HG03039 (cell line): ENCODE results near the gene PTPRCAP.

ENCODE experiments used
- ATAC-seq: cut with Tn5 transposase; IDR thresholded peaks from one replicate; pipeline ENCODE4 v1.9.1; 2021; ENCODE audit warnings: mild to moderate bottlenecking, moderate library complexity; ENCODE audit not compliant: unreplicated experiment

The PTPRCAP gene

DNA sequence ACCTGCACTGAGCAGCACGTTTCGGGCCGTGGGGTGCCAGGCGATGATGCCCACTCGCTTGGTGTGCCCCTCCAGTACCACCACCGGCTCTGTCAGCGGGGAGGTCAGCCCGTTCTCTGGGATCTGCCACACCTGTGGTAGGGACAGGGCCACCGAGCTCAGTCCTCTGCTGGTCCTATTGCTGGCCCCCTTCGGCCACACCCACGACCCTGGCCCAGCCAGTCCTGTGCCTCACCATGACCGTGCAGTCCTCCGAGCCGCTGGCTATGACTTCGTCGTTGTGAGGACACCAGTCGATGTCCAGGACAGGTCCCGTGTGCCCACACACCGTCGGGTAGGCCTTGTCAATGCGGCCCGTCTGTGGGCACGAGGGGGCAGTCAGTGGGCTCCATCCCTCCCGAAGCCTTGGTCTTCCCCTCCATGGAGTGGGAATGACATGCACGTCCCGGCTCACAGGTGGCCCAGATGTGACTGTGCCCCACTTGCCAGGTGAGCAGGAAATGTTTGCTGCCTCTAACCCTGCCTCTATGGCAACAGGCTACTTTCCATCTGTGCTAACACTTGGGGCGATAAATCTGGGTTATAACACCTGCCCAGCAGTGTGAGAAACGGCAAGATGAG is 4.4 kb upstream of the PTPRCAP start:
- ATAC-seq = no peak

- no peak for ATAC-seq
These were observed 3.6 kb upstream of the PTPRCAP start for GRCh38 chr11:67441098-67441563.

DNA sequence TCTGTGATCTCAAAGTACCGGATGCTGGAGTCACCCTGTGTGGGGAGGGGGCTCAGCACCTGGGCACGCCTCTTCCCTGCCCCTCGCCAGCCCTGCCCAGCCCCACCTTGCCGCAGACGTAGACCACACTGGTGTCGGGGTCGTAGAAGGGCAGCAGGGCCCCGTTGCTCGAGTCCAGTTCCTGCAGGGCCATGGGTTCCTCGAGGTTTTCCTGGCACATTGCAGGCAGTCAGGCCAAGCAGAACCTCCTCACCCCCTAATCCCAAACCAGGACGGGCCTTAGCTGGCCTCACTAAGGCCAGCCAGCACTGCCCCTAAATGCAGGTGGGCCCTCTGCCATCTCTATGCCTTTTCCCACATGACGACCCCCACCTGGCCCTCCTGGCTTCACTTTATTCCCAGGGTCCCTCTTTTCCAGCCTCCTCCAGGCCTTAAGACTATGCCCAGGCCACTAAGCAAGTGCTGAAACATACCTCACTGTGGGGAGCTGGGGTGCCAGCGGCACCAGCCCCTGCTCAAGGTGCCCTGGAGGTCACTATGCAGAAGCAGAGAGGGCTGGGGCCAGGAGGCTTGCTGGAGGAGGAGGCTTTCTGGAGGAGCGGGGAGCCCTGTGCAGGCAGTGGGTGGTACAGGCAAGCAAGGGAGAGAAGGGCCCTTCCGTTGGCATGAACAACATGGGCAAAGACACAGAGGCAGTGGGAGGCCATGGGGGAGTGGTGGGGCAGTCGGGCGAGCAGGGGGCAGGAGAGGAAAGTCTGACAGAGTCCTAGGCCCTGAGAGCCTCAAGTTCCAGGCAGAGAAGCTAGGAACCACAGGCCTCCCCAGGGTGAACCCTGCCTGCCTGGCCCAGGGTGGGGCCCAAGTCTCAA is 3.0 kb upstream of the PTPRCAP start:
- ATAC-seq = no peak

DNA sequence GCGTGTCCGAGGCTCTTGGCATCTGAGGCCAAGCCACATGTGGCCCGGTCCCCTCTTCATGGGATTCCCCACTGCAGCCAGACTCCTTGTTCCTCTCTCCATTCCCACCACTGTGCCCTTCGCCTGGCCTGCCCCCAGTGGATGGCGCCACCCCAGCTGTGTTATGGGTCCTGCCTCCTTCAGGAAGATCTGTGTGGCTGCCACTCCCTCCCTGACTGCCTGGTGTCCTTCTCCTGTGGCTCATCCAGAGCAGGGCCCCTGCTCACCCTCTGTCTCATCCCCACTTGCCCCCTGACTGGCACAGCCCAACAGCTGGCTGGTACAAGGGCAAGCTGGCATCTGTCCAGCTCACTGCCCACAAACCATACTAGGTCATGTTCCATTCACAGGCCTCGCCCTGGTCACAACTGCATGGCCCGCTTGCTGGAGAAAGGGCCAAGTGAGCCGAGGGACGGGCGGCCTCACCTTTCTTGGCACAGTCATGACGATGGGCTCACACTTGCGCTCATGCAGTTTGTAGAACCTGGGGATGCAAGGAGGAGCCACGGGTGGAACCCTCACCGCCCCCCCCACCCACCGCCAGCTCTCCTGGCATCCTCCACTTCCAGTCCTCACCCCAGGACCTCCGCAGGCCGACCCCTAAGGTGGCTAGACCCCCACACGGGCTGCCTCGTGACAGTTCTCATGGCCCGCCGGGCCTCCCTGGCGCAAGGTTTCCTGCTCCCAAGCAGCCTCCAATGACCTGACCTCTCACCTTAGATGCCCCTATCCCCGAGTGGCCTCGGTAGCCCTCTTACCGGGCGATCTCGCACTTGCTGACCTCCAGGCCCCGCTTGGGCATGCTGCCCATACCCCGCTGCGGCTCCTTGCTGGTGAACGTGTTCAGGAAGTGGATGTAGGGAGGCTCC is 2.1 kb upstream of the PTPRCAP start:
- no peak for ATAC-seq

GRCh38 chr11:67438158-67438902 is 848 bp upstream of the PTPRCAP start:
- ATAC-seq = no peak

GRCh38 chr11:67437809-67438157 is 301 bp upstream of the PTPRCAP start:
- ATAC-seq = no peak

- ATAC-seq = no peak
These were observed 912 bp downstream of the PTPRCAP start for GRCh38 chr11:67436459-67437081.

DNA sequence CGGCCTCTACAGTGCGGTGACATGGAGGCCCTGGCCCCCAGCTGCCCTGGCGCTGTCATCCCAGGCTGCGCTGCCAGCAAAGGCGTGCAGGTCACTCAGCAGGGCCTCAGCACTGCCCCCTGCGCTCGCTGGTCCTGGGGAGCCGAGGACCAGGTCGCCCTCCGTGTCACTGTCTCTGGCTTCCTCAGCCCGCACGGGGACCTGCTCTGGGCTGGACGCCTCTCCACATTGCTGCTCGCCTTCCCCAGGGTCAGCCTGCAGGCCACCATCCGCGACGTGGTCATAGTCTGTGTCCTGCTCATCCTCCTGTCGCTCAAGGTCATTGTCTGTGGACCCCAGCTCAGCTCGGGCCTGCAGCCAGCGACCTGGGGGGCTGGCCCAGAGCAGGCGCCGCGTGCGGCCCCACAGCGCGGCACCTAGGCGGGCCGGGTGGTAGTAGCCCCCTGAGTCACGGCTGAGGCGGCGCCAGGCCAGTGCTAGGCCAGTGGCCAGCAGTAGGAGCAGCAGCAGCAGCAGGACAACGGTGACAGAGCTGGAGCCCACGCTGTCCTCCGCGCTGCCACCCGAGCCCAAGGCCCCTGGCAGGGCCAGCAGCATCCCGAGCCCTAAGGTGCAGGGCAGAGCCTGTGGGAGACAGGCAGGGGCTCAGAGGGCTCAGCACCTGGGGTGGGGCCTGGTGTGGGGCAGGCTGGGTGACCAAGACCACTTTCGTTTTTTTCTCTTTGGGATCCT is 1.6 kb downstream of the PTPRCAP start:
- no peak for ATAC-seq

DNA sequence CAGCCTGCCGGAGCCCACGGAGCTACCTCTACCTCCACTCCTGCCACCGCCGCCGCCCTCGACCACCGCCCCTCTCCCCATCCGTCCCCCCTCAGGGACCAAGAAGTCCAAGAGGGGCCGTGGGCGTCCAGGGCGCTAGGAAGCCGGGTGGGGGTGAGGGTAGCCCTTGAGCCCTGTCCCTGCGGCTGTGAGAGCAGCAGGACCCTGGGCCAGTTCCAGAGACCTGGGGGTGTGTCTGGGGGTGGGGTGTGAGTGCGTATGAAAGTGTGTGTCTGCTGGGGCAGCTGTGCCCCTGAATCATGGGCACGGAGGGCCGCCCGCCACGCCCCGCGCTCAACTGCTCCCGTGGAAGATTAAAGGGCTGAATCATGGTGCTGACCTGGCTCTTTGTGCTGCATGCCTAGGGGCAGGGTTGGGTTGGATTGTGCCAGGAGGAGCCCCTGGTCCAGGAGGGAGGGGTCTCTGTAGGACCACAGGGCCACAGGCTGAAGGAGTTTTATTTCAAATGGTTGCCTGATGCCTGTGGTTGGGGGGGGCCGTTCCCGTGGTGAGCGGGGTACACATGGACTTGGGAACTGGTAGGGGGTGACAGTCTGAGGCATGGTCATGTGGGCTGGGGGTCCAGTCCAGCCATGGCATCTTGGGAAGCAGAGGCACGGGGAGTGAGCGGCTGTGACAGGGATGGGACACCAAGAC is 2.3 kb downstream of the PTPRCAP start:
- ATAC-seq = no peak

- ATAC-seq = no peak
These were observed 3.0 kb downstream of the PTPRCAP start for GRCh38 chr11:67434395-67434881.

DNA sequence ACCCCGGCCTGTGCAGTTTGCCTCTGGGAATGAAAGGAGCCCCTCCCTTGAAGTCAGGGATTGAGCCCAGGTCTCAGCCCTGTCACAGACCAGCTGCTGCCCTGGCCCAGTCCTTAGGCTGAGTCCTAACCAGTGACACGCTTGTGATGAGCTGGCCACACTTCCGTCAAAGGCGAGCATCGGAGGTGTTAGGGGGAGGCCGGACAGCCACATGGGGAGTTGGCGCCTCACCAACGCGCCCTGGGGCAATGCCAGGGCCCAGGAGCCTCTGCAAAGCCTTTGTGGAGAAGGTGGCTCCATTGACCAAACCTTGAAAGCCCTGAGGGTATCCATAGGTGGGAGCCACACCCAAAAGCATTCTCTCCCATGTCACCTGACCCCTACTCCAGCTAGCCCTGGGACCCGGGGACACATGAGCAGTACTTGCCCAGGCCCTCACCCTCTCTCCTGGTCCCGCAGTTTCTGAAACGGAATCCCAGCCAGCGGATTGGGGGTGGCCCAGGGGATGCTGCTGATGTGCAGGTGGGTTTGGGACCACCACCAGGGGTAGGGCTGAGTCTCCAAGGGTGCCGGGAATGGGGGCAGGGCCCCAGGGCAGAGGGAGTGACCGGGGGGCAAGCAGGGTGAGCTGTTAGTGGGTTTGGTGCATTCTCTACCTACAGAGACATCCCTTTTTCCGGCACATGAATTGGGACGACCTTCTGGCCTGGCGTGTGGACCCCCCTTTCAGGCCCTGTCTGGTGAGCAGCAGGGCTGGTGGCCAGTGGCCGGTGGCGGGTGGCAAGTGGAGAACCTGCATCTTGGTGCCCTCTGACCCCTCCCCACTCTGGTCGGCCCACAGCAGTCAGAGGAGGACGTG is 3.7 kb downstream of the PTPRCAP start:
- ATAC-seq = no peak

DNA sequence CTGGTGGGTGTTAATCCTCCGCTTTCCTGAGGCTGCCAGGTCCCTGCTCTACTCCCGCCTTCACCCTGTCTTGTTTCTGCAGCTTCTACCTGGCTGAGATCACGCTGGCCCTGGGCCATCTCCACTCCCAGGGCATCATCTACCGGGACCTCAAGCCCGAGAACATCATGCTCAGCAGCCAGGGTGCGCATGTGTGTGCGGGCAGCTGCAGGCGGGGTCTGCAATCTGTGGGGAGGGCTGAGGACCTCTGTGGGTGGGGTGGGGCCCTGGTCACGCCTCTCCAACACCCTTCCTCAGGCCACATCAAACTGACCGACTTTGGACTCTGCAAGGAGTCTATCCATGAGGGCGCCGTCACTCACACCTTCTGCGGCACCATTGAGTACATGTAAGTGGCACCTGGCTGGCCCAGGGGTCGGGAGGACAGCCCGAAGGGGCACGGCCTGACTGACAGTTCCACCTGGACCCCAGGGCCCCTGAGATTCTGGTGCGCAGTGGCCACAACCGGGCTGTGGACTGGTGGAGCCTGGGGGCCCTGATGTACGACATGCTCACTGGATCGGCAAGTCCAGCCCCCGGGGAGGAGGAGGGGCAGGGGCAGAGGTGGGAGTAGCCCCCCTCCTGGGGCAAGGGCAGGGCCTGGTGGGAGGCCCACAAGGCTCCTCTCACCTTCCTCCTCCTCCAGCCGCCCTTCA is 4.7 kb downstream of the PTPRCAP start:
- no peak for ATAC-seq

DNA sequence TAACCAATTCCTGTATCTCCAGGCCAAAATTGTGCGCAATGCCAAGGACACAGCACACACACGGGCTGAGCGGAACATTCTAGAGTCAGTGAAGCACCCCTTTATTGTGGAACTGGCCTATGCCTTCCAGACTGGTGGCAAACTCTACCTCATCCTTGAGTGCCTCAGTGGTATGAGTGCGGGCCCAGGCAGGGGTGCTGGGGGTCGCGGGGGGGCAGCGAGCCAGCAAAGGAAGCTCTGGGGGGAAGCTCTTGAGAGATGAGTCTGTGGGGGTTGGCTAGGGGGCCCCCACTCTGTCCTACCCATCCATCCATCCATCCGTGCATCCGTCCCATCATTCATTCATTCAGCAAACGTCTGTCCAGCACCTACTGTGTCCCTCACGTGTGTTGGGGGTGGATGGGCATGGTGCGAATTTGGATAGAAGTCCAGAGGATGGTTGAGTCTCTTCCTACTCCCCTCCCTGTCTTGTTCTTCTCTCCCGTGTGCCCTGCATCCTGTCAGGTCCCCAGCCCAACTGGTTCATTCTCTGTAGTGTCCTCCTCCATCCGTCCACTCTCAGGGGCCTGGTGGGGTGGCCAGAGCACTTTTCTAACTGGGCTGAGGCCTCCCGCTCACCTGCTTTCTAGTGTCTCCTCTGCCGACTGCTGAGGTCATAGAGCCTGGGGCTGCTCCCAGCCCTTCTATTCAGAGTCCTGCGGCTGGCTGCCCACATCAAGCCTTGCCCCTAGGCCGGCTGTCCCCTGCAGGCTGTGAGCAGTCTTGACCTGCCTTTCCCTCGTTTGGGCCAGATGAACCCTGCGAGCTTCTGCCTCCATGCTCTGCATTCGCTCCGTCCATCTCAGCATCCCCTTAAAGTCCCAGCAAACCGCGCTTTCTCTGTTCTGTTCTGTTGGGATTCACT is 5.9 kb downstream of the PTPRCAP start:
- ATAC-seq = no peak

DNA sequence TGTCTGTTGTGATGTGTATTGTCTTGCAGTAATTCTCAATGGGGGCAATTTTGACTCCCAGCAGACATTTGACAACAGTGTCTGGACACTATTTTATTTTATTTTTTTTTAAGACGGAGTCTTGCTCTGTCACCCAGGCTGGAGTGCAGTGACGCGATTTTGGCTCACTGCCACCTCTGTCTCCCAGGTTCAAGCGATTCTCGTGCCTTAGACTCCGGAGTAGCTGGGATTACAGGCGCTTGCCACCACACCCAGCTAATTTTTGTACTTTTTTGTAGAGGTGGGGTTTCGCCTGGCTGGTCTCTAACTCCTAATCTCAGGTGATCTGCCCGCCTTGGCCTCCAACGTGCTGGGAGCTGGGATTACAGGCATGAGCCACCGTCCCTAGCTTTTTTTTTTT is 7.8 kb downstream of the PTPRCAP start:
- ATAC-seq = no peak

GRCh38 chr11:67429038-67429668 is 8.3 kb downstream of the PTPRCAP start:
- ATAC-seq = no peak
